HL-60 (cell line): ENCODE results near the gene CLSTN2.

Source experiments
- CTCF ChIP-seq: IDR thresholded peaks from one replicate; pipeline ENCODE4 v1.5.1; 2011; ENCODE audit warnings: low read length, control low read depth, inconsistent platforms; ENCODE audit not compliant: insufficient read depth
- POLR2AphosphoS5 ChIP-seq: IDR thresholded peaks from 2 replicates; pipeline ENCODE4 v1.6.1; 2012; ENCODE audit warnings: low read depth
- SPI1 ChIP-seq: IDR thresholded peaks from 2 replicates; pipeline ENCODE4 v1.6.1; 2012; ENCODE audit warnings: low read depth, mild to moderate bottlenecking, borderline replicate concordance

GRCh38 chr3:140145528-140145927, 210.5 kb downstream of the CLSTN2 start:
- TF ChIP-seq CTCF (no peak), POLR2AphosphoS5 (no peak), SPI1 (no peak)
